ENCODE measurements around the gene TSNAXIP1. TPM values are rescaled to one million over a fixed set of nuclear protein-coding genes. Genes with fewer than 3 reads are reported as not detected.
"Not testable (repeated sequence)": the region's sequence is repeated elsewhere in the genome, so short reads cannot be mapped to it uniquely, and the experiment has no call there.

The TSNAXIP1 gene
- total RNA-seq, 4 donors from 2014 or later = 0.89 to 2.4 (median 1.6) TPM

DNA sequence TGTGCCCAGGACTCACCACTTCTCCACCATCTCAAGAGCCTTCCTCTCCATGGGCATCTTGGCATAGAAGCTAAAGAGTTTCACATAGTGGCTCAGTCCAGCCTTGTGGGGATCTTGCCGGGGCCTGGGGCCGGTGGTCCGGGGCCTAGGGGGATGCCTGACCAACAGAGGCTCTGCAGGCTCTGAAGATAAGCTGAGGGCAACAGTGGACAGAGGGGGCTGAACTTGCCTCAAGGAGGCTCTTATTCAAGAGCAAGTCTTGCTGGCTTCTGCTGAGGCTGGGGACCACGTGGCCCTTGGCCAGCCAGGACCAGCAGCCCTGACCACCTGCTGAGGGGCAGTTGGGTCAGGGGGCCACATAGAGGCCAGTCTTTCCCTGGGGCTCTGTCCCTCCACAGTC is 22.0 kb downstream of the TSNAXIP1 start:
- TF ChIP-seq, protein P1, sequence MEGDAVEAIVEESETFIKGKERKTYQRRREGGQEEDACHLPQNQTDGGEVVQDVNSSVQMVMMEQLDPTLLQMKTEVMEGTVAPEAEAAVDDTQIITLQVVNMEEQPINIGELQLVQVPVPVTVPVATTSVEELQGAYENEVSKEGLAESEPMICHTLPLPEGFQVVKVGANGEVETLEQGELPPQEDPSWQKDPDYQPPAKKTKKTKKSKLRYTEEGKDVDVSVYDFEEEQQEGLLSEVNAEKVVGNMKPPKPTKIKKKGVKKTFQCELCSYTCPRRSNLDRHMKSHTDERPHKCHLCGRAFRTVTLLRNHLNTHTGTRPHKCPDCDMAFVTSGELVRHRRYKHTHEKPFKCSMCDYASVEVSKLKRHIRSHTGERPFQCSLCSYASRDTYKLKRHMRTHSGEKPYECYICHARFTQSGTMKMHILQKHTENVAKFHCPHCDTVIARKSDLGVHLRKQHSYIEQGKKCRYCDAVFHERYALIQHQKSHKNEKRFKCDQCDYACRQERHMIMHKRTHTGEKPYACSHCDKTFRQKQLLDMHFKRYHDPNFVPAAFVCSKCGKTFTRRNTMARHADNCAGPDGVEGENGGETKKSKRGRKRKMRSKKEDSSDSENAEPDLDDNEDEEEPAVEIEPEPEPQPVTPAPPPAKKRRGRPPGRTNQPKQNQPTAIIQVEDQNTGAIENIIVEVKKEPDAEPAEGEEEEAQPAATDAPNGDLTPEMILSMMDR (IDR thresholded peaks at IDR 0.05) = no peak
- no peak for TF ChIP-seq EP300 (IDR thresholded peaks at IDR 0.05)
- no peak for TF ChIP-seq POLR2AphosphoS5 (IDR thresholded peaks at IDR 0.05)
- no peak for TF ChIP-seq POLR2A (IDR thresholded peaks at IDR 0.05)

DNA sequence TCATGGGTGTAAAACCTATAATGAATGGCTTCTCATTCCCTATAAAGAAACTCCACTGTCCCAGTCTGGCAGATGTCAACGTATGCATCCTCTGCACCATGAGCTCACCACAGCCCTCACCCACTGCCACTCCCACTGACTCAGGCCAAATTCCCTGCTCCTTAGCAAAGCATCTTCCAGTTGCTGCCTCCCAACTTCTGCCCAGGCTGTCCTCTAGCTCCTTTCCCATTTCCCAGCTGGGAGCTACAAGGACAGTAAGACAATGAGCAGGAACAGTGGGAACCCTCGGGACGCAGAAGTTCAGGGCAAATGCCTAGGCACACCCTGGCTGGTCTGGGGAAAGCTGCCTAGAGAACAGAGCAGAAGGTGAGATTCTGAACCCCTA is 26.3 kb downstream of the TSNAXIP1 start:
- peak overlapping the region; percentile 66 to 90 for H3K4me3 ChIP-seq
- no peaks in the 10 kb centered on the region for H3K27me3 ChIP-seq
- H3K4me1 ChIP-seq = peaks cover 0 to 21% (median 10%) of the 10 kb centered on the region in 3 donors
- H3K27ac ChIP-seq = peak overlapping the region; percentile 41 to 85 (median 81)
- no peak for TF ChIP-seq POLR2A (IDR thresholded peaks at IDR 0.05)
- TF ChIP-seq, protein P1 (IDR thresholded peaks at IDR 0.05) = no peak
- TF ChIP-seq POLR2AphosphoS5 (IDR thresholded peaks at IDR 0.05) = no peak
- TF ChIP-seq EP300 (IDR thresholded peaks at IDR 0.05) = no peak
- no peaks in the 10 kb centered on the region for H3K9me3 ChIP-seq
- peak; percentile 3 for ATAC-seq
- 0% methylated on average over 1 of the region's 3 CpGs; no CpG with 5 or more reads in 1 of the 2 donors for WGBS, 2 donors (ENCODE audit: low coverage in 1 of 2)
- peaks cover 0 to 43% of the 10 kb centered on the region in 2 donors for H3K36me3 ChIP-seq

More for the DNA sequence above, 22.0 kb downstream of the TSNAXIP1 start:
- Histone ChIP-seq H3K4me1 (peaks cover 0 to 13% (median 10%) of the 10 kb centered on the region in 3 donors), H3K27me3 (no peaks in the 10 kb centered on the region), H3K9me3 (no peaks in the 10 kb centered on the region), H3K36me3 (peaks cover 0 to 61% of the 10 kb centered on the region in 2 donors), H3K4me3 (no peak overlapping the region), H3K27ac (no peak overlapping the region)
- no CpG with 5 or more reads among the region's 4 CpGs for WGBS, 2 donors (ENCODE audit: low coverage in 1 of 2)
- ATAC-seq = no peak

DNA sequence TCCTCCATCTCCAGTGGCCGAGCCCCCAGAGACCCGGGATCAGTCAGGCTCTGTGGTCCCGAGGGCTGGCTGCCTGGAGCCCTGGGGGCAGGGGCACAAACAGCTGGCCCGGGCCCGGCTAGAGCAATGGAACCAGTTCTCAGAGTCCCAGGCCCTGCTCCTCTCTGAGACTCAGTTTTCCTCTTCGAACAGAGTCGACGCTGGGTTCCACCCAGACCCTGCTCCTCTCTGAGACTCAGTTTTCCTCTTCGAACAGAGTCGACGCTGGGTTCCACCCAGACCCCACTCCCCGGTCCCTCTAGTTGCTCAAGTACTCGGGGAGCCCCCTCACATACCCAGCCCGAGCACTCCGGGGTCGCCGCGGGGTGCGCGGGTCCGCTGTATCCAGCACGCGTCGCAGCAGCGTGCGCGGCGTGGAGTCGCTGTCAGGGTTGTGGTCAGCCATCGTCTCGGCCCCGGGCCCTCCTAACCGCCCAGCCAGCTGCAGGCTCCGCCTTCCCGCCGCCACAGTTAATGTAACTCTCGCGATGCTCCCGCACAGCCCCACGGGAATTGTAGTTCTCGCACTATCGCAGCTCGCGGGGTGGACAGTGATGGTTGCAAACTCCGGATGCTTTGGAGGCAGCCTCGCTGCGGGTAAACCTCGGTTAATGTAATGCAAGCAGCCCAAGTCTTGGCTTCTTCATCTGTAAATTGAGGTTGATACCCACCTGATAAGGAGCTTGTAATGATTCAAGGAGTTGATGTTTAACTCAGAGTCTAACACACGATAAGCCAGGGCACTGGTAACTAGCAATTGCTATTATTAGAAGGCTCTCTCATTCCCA is 26.9 kb downstream of the TSNAXIP1 start:
- peak overlapping the region; percentile 66 to 90 for H3K4me3 ChIP-seq

DNA sequence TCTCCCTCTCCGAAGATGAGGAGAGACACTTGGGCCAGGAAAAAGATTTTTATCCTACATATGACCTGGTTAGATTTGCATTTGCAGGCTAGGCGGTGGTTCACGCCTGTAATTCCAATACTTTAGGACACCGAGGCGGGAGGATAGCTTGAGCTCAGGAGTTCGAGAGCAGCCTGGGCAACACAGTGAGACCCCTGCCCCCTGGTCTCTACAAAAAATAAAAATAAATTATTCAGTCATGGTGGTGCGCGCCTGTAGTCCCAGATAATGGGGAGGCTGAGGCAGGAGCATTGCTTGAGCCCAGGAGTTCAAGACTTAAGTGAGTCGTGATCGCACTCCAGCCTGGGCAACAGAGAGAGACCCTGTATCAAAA is 27.5 kb downstream of the TSNAXIP1 start:
- peaks cover 0 to 31% of the 10 kb centered on the region in 2 donors for H3K36me3 ChIP-seq
- no peaks in the 10 kb centered on the region for H3K9me3 ChIP-seq
- ATAC-seq = no peak
- H3K4me3 ChIP-seq = peak overlapping the region; percentile 66 to 90
- no peaks in the 10 kb centered on the region for H3K27me3 ChIP-seq
- peaks cover 0 to 21% (median 10%) of the 10 kb centered on the region in 3 donors for H3K4me1 ChIP-seq
- 53 to 73% methylated on average over 5 to 10 of the region's 10 CpGs for WGBS, 2 donors (ENCODE audit: low coverage in 1 of 2)
- TF ChIP-seq, protein P1 (IDR thresholded peaks at IDR 0.05) = no peak
- no peak for TF ChIP-seq POLR2AphosphoS5 (IDR thresholded peaks at IDR 0.05)
- TF ChIP-seq POLR2A (IDR thresholded peaks at IDR 0.05) = no peak
- TF ChIP-seq EP300 (IDR thresholded peaks at IDR 0.05) = no peak
- peak overlapping the region in 3 of 4 donors; percentile 78 to 85 (median 84) for H3K27ac ChIP-seq

More for the DNA sequence above, 26.9 kb downstream of the TSNAXIP1 start:
- peaks cover 0 to 37% of the 10 kb centered on the region in 2 donors for H3K36me3 ChIP-seq
- peak; percentile 97 for ATAC-seq
- peak overlapping the region; percentile 41 to 85 (median 81) for H3K27ac ChIP-seq
- 0% methylated on average over 1 to 2 of the region's 49 CpGs for WGBS, 2 donors (ENCODE audit: low coverage in 1 of 2)
- no peaks in the 10 kb centered on the region for H3K9me3 ChIP-seq
- H3K4me1 ChIP-seq = peaks cover 0 to 21% (median 10%) of the 10 kb centered on the region in 3 donors
- TF ChIP-seq POLR2AphosphoS5 (IDR thresholded peaks at IDR 0.05) (peak; percentile 65), POLR2A (IDR thresholded peaks at IDR 0.05) (peak; percentile 68 to 76), EP300 (IDR thresholded peaks at IDR 0.05) (no peak)
- TF ChIP-seq, protein P1 (IDR thresholded peaks at IDR 0.05) = peak in 1 of 4 experiments; percentile 8
- no peaks in the 10 kb centered on the region for H3K27me3 ChIP-seq

DNA sequence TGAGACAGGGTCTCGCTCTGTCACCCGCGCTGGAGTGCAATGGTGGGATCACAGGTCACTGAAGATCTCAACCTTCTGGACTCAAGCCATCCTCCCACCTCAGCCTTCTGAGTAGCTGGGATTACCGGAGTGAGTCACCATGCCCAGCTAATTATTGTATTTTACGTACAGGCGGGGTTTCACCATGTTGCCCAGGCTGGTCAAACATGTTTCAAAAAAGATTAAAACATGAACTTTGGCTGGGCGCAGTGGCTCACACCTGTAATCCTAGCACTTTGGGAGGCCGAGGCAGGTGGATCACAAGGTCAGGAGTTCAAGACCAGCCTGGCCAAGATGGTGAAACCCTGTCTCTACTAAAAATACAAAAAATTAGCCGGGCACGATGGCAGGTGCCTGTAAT is 30.5 kb downstream of the TSNAXIP1 start:
- not testable (repeated sequence) for H3K27me3 ChIP-seq, H3K9me3 ChIP-seq, H3K27ac ChIP-seq, H3K4me3 ChIP-seq, ATAC-seq, H3K36me3 ChIP-seq
- peaks cover 0 to 27% (median 8%) of the 10 kb centered on the region in 3 donors for H3K4me1 ChIP-seq
- WGBS, 2 donors (ENCODE audit: low coverage in 1 of 2) = 73 to 90% methylated on average over 4 of the region's 10 CpGs
